ENCODE measurements around the gene AGER. TPM values are rescaled to one million over a fixed set of nuclear protein-coding genes. Genes with fewer than 3 reads are reported as not detected.

AGER gene
- total and polyA plus RNA-seq, 2 donors (not counting 3 experiments of a cell fraction or from before 2014, with no cell fraction given) = 5.1 to 18.5 TPM

DNA sequence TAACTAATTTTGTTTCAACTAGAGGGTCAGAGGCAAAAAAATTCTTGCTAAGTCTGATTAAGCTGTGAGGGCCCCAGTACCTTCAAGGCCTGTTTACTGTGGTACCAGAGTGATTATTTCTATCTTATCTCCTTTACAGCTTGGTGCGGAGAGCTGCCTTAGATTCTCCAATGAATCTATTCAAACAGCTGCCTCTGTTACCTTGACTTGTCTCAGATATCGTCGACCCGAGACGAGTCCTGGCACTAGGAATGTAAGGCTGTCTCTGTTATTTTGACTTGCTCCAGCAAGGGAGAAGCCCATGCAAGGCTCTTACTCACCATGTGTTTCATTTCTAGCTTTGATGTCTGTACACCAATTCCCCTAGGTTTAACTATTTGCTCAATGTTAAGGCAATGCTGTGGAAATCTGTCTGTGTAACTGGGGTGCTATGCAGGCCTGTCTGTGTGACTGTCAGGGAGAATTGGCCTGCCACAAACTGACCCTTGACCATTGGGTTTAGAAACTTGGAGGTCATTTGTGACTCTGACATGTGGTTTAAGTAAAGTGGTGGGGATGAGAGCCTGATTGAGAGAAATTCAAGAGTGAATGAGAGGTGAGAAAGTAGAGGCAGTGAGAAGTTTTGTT, 43.5 kb downstream of the AGER start:
- no peaks in the 10 kb centered on the region for H3K9me3 ChIP-seq (replicated peaks; ENCODE audit: control insufficient read depth, insufficient read depth, low read length)
- CTCF ChIA-PET = interaction anchor here (1.0 kb wide), 1 partner anchor 8 kb away, joined by 4 read pairs; no protein-coding TSS in a partner anchor
- FAIRE-seq (no peak), DNase-seq (ENCODE audit: low read depth, low spot score) (no peak)
- no peaks in the 10 kb centered on the region for H3K79me2 ChIP-seq (ENCODE audit: control insufficient read depth, insufficient read depth, low read length)
- no peak overlapping the region for H3K9ac ChIP-seq (replicated peaks; ENCODE audit: extremely low read depth, insufficient read depth, low read length)
- no peaks in the 10 kb centered on the region for H3K4me1 ChIP-seq (ENCODE audit: control insufficient read depth, extremely low read depth, insufficient read depth, low read length)
- dilution Hi-C loops (cut with MboI; ENCODE audit: extremely low pct_ligation_motif_present, low sequenced_read_pairs) (no loop called here), intact Hi-C loops (cut with micrococcal nuclease) (no loop called here)
- no peaks in the 10 kb centered on the region for H3K36me3 ChIP-seq (ENCODE audit: control insufficient read depth in 2 of 2, extremely low read depth in 1 of 2, insufficient read depth in 2 of 2, low read length in 2 of 2)
- no peak overlapping the region for H3K4me3 ChIP-seq (replicated peaks in 1 of 3; ENCODE audit: insufficient read depth in 1 of 3, low read depth in 1 of 3, low read length in 3 of 3)
- TF ChIP-seq FOS (IDR thresholded peaks at IDR 0.05; ENCODE audit: borderline replicate concordance, insufficient read depth, low read length) = no peak
- no TSS peak for BruUV-seq (replicated peaks)
- H3K27me3 ChIP-seq (ENCODE audit: control insufficient read depth in 2 of 2, insufficient read depth in 2 of 2, low read length in 2 of 2) = peaks cover 4 to 8% of the 10 kb centered on the region in 2 experiments
- no peaks in the 10 kb centered on the region for H4K20me1 ChIP-seq (replicated peaks; ENCODE audit: control insufficient read depth, extremely low read depth, insufficient read depth, low read length)
- no peak overlapping the region for H2AFZ ChIP-seq (ENCODE audit: low read depth, low read length)
- POLR2A ChIA-PET = no interaction called here
- H3K27ac ChIP-seq (ENCODE audit: insufficient read depth, low read depth, low read length) = no peak overlapping the region
- no peak overlapping the region for H3K4me2 ChIP-seq (ENCODE audit: insufficient read depth, low read length)
- H3K9me1 ChIP-seq (replicated peaks; ENCODE audit: control insufficient read depth, extremely low read depth, insufficient read depth, low read length) = no peaks in the 10 kb centered on the region

DNA sequence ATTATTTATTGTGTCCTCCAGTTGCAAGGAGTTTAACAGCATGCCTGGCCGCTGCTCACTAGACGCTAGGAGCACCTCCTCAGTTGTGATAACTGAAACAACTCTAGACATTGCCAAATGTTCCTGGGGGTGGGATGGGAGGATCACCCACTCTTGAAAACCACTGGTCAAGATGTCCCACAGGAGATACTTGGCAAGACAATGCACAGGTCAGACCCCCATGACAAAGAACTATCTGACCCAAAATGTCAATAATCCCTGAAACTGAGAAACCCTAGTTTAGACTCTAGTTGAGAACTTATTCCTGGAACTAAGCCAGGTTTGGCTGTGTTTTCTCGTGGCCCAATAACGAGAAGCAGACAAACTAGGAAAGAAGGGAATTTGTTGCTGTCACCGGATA, 44.5 kb downstream of the AGER start:
- dilution Hi-C loops (cut with MboI; ENCODE audit: extremely low pct_ligation_motif_present, low sequenced_read_pairs) = no loop called here
- FAIRE-seq = no peak
- no peak for DNase-seq (ENCODE audit: low read depth, low spot score)
- H3K9ac ChIP-seq (replicated peaks; ENCODE audit: extremely low read depth, insufficient read depth, low read length) = no peak overlapping the region
- H3K27ac ChIP-seq (ENCODE audit: insufficient read depth, low read depth, low read length) = no peak overlapping the region
- TF ChIP-seq POLR2AphosphoS5 (IDR thresholded peaks at IDR 0.05; ENCODE audit: insufficient read depth, low read depth, low read length) (no peak), GATA2 (IDR thresholded peaks at IDR 0.05; ENCODE audit: insufficient read depth, insufficient read length, low read depth, low read length) (no peak), MYC (IDR thresholded peaks at IDR 0.05; ENCODE audit: low read depth, low read length) (no peak), EZH2 (IDR thresholded peaks at IDR 0.05; ENCODE audit: borderline replicate concordance, low read depth, low read length, severe bottlenecking) (no peak), FOS (IDR thresholded peaks at IDR 0.05; ENCODE audit: borderline replicate concordance, insufficient read depth, low read length) (no peak), POLR2A (IDR thresholded peaks at IDR 0.05; ENCODE audit: low read depth, low read length) (no peak), JUN (IDR thresholded peaks at IDR 0.05; ENCODE audit: borderline replicate concordance, insufficient read depth, insufficient read length, low read depth) (no peak)
- TF ChIP-seq, protein P1, sequence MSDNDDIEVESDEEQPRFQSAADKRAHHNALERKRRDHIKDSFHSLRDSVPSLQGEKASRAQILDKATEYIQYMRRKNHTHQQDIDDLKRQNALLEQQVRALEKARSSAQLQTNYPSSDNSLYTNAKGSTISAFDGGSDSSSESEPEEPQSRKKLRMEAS (IDR thresholded peaks at IDR 0.05; ENCODE audit: insufficient read depth, insufficient read length) = no peak
- TF ChIP-seq, protein P2, sequence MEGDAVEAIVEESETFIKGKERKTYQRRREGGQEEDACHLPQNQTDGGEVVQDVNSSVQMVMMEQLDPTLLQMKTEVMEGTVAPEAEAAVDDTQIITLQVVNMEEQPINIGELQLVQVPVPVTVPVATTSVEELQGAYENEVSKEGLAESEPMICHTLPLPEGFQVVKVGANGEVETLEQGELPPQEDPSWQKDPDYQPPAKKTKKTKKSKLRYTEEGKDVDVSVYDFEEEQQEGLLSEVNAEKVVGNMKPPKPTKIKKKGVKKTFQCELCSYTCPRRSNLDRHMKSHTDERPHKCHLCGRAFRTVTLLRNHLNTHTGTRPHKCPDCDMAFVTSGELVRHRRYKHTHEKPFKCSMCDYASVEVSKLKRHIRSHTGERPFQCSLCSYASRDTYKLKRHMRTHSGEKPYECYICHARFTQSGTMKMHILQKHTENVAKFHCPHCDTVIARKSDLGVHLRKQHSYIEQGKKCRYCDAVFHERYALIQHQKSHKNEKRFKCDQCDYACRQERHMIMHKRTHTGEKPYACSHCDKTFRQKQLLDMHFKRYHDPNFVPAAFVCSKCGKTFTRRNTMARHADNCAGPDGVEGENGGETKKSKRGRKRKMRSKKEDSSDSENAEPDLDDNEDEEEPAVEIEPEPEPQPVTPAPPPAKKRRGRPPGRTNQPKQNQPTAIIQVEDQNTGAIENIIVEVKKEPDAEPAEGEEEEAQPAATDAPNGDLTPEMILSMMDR (IDR thresholded peaks at IDR 0.05; ENCODE audit: extremely low read depth in 1 of 2, insufficient read depth in 1 of 2, low read depth in 1 of 2, low read length in 2 of 2) = no peak
- BruUV-seq (replicated peaks) = no TSS peak
- no peaks in the 10 kb centered on the region for H3K9me1 ChIP-seq (replicated peaks; ENCODE audit: control insufficient read depth, extremely low read depth, insufficient read depth, low read length)
- H3K4me1 ChIP-seq (ENCODE audit: control insufficient read depth, extremely low read depth, insufficient read depth, low read length) = no peaks in the 10 kb centered on the region
- no peak overlapping the region for H3K4me3 ChIP-seq (replicated peaks in 1 of 3; ENCODE audit: insufficient read depth in 1 of 3, low read depth in 1 of 3, low read length in 3 of 3)
- CTCF ChIA-PET = interaction anchor here (0.7 kb wide), 1 partner anchor 1220 kb away, joined by 3 read pairs; no protein-coding TSS in a partner anchor
- H3K4me2 ChIP-seq (ENCODE audit: insufficient read depth, low read length) = no peak overlapping the region
- intact Hi-C loops (cut with micrococcal nuclease) = no loop called here
- POLR2A ChIA-PET = no interaction called here
- no peaks in the 10 kb centered on the region for H3K79me2 ChIP-seq (ENCODE audit: control insufficient read depth, insufficient read depth, low read length)
- H3K27me3 ChIP-seq (ENCODE audit: control insufficient read depth in 2 of 2, insufficient read depth in 2 of 2, low read length in 2 of 2) = peaks cover 8 to 10% of the 10 kb centered on the region in 2 experiments
- no peaks in the 10 kb centered on the region for H3K36me3 ChIP-seq (ENCODE audit: control insufficient read depth in 2 of 2, extremely low read depth in 1 of 2, insufficient read depth in 2 of 2, low read length in 2 of 2)
- H2AFZ ChIP-seq (ENCODE audit: low read depth, low read length) = no peak overlapping the region
- H4K20me1 ChIP-seq (replicated peaks; ENCODE audit: control insufficient read depth, extremely low read depth, insufficient read depth, low read length) = no peaks in the 10 kb centered on the region
- H3K9me3 ChIP-seq (replicated peaks; ENCODE audit: control insufficient read depth, insufficient read depth, low read length) = no peaks in the 10 kb centered on the region

Data from endothelial cell of umbilical vein (primary cell).